GM12873 (cell line): ENCODE data around the gene ZNF254.

Experiments used
- TF ChIP-seq, protein P1 (sequence below): IDR thresholded peaks from 2 replicates; pipeline ENCODE4 v1.5.1; 2012; ENCODE audit warnings: low read depth, mild to moderate bottlenecking, moderate library complexity, low read length, control low read depth; ENCODE audit not compliant: insufficient read depth; ENCODE audit errors: missing control alignments

ZNF254 gene

DNA sequence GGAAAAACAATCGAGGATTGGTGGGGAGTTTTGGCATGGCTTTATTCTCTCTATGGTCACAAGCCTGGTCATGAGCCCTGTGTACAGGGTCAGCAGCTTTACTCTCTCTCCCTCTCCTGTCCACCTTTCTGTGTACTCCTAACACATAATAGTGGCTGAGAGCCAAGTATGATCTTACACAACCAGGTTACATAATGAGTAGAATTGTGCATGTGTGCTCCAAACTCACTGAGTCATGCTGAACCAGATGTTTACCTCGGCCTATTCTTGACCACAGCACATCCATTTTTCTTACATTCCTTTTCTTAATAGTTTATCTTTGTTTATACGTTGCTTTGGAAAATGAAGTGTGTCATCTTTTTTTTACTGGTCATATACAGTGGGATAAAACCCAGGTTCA, 53.1 kb downstream of the ZNF254 start:
- TF ChIP-seq, protein P1, sequence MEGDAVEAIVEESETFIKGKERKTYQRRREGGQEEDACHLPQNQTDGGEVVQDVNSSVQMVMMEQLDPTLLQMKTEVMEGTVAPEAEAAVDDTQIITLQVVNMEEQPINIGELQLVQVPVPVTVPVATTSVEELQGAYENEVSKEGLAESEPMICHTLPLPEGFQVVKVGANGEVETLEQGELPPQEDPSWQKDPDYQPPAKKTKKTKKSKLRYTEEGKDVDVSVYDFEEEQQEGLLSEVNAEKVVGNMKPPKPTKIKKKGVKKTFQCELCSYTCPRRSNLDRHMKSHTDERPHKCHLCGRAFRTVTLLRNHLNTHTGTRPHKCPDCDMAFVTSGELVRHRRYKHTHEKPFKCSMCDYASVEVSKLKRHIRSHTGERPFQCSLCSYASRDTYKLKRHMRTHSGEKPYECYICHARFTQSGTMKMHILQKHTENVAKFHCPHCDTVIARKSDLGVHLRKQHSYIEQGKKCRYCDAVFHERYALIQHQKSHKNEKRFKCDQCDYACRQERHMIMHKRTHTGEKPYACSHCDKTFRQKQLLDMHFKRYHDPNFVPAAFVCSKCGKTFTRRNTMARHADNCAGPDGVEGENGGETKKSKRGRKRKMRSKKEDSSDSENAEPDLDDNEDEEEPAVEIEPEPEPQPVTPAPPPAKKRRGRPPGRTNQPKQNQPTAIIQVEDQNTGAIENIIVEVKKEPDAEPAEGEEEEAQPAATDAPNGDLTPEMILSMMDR = no peak

DNA sequence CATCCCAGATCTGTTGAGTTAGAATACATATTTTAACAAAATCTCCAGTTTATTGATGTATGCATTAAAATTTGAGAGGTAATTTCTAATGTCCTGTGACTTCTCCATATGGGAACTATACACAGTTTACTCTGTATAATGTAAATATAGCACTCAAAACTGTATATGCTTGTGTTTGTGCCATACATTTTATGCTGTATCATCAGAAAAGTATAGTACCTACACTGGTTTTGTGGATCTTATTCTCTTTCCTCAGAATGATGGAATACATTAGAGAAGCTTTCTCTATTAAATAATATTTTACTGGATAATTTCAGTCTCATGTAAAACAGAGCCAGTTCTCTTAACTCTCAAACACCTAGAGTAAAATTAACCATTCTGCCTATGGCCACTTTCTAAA, 53.6 kb downstream of the ZNF254 start:
- TF ChIP-seq, protein P1 = no peak

DNA sequence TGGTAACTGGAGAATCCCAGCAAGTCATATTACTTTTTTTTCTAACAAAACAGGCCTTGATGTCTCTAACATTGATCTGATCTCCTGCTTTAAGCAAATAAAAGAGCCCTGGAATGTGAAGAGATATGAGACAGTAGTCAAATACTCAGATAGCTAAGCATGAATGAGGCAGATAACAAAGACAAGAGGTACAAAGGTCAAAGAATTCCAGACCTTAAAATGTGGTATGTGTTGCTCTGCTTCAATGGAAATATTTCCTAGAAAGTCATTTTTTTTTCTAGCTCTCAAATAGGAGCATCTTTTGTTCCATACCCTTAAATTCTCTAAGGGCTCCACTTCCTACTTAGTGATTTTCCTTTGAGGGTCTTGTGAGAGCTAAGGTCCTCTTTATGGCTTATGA, 54.6 kb downstream of the ZNF254 start:
- TF ChIP-seq, protein P1 = no peak

DNA sequence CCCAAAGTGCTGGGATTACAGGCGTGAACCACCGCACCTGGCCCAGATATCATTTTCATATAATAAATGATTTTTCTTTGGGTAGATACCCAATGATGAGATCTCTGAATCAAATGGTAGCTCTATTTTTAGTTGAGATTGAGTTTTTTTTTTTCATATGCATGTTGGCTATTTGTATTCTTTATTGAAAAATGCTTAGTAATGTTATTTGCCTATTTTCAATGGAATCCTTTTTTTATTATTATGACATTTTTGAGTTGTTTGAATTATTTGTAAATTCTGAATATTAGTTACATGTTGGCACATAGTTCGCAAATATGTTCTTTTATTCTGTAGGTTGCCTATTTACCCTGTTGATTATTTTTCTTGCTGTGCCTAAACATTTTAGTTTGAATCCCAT, 55.8 kb downstream of the ZNF254 start:
- TF ChIP-seq, protein P1 = no peak

DNA sequence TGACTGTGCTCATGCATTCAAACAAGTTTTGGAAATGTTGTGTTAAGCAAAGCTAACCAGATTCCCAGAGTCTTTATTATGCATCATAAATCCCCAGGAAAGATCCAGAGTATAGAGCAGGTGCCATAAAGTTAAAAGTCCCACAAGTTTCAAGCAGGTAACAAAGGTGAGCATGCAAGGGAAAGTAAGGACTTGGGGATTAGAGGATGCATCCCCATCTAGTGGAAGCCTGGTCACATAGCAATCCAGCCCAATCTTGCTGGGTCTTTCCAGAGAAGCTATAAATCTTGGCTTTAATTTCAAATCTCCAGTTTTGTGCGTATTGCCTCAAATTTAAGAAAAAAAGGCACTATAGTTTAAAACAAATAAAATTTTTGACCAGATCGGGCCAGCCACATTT, 72.7 kb downstream of the ZNF254 start:
- TF ChIP-seq, protein P1 = peak; percentile 49

DNA sequence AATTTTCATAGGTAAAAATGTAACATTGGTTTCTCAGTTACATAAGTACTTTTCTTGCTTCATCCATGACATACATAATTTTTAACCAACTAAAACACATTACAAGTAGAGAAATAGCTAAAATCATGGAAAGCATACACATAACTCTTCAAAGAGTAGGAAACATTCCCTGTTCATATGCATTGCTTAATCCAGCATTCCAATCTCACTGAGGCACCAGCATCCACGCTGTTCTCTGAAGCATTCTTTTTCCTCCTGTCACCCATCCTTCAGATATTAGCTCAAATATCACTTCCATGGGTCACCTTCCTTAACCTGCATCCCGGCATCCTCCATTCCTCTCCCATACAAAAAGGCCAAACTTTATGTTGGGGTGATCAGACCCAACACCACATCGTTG, 79.1 kb downstream of the ZNF254 start:
- TF ChIP-seq, protein P1 = no peak

DNA sequence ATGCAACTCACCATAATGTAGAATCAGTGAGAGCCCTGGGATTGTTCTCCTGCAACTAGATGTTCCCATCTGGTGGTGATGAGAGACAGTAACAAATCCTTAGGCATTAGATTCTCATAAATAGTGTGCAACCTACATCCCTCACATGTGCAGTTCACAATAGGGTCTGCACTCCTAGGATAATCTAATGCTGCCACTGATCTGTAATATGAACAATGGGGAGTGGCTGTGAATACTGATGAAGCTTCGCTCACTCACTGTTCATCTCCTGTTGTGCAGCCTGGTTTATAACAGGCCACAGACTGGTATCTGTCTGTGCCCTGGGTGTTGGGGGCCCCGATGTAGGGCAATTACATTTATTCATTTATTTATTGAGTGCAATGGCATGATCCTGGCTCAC, 86.9 kb downstream of the ZNF254 start:
- TF ChIP-seq, protein P1 = no peak
